GM19351 (cell line): ENCODE data around the gene MARCHF5.
"Not testable (repeated sequence)": the region's sequence is repeated elsewhere in the genome, so short reads cannot be mapped to it uniquely, and the experiment has no call there.

Experiments
- ATAC-seq: cut with Tn5 transposase; IDR thresholded peaks from one replicate; pipeline ENCODE4 v1.9.1; 2021; ENCODE audit warnings: mild to moderate bottlenecking, moderate library complexity; ENCODE audit not compliant: unreplicated experiment

The MARCHF5 gene

GRCh38 chr10:92304061-92304460 lies 13.1 kb downstream of the MARCHF5 start:
- ATAC-seq, result no peak

- no peak for ATAC-seq
Measured at GRCh38 chr10:92305133-92306072, 14.4 kb downstream of the MARCHF5 start.

GRCh38 chr10:92309272-92309671 lies 18.3 kb downstream of the MARCHF5 start:
- no peak for ATAC-seq

- no peak for ATAC-seq
Measured at GRCh38 chr10:92313750-92314149, 22.8 kb downstream of the MARCHF5 start.

GRCh38 chr10:92316610-92317009 lies 25.6 kb downstream of the MARCHF5 start:
- no peak for ATAC-seq

GRCh38 chr10:92323079-92323478 lies 32.1 kb downstream of the MARCHF5 start:
- no peak for ATAC-seq

GRCh38 chr10:92327445-92328433 lies 36.8 kb downstream of the MARCHF5 start:
- ATAC-seq, result no peak

GRCh38 chr10:92328993-92329392 lies 38.0 kb downstream of the MARCHF5 start:
- ATAC-seq, result no peak

- not testable (repeated sequence) for ATAC-seq
Measured at GRCh38 chr10:92329927-92330326, 39.0 kb downstream of the MARCHF5 start.

GRCh38 chr10:92342796-92343195 lies 51.8 kb downstream of the MARCHF5 start:
- no peak for ATAC-seq

GRCh38 chr10:92345575-92345974 lies 54.6 kb downstream of the MARCHF5 start:
- not testable (repeated sequence) for ATAC-seq

- not testable (repeated sequence) for ATAC-seq
Measured at GRCh38 chr10:92347035-92347676, 56.2 kb downstream of the MARCHF5 start.

- no peak for ATAC-seq
Measured at GRCh38 chr10:92350411-92350810, 59.4 kb downstream of the MARCHF5 start.

- no peak for ATAC-seq
Measured at GRCh38 chr10:92354587-92354986, 63.6 kb downstream of the MARCHF5 start.

- ATAC-seq, result no peak
Measured at GRCh38 chr10:92356041-92356440, 65.1 kb downstream of the MARCHF5 start.

- no peak for ATAC-seq
Measured at GRCh38 chr10:92363498-92363897, 72.5 kb downstream of the MARCHF5 start.

GRCh38 chr10:92366412-92367021 lies 75.5 kb downstream of the MARCHF5 start:
- ATAC-seq, result no peak

GRCh38 chr10:92377962-92378361 lies 87.0 kb downstream of the MARCHF5 start:
- no peak for ATAC-seq

- ATAC-seq, result no peak
Measured at GRCh38 chr10:92381543-92381954, 90.6 kb downstream of the MARCHF5 start.

- no peak for ATAC-seq
Measured at GRCh38 chr10:92382631-92383030, 91.7 kb downstream of the MARCHF5 start.
